Measurements from ENCODE around the gene EN1. TPM values are rescaled to one million over a fixed set of nuclear protein-coding genes. Genes with fewer than 3 reads are reported as not detected.

The EN1 gene
- total RNA-seq, 2 experiments from 2014 or later, result not detected

DNA sequence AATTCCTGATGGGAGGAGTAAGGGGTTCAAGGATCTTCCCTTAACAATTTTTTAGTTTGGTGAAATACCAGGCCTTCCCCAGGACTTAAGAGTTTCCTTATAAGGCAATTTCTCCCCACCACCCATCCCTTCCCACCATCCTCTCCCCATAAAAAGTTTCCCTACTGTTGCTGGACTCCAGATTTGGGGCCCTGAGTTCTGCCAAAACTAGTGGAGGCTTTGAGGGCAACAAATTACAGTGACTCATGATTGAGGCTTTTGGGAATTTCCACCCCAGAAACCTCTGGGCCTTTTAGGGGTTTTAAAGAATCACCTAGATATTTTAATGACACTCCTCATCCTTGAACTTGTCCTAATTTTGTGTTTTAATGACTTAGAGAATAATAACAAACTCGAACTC is 14.3 kb upstream of the EN1 start:
- no peak overlapping the region for H3K27ac ChIP-seq (ENCODE audit: low read depth in 1 of 2, low read length in 2 of 2)
- peaks cover 10% of the 10 kb centered on the region for H3K4me1 ChIP-seq (ENCODE audit: insufficient read depth, low read length)
- Mint-ChIP-seq H3K36me3 (ENCODE audit: low read depth) (no peaks in the 10 kb centered on the region), H3K4me3 (no peak overlapping the region), H3K27ac (no peak overlapping the region), H3K4me1 (ENCODE audit: low read depth) (peaks cover 6% of the 10 kb centered on the region), H3K9me3 (no peaks in the 10 kb centered on the region), H3K27me3 (peaks cover 84% of the 10 kb centered on the region)
- H3K36me3 ChIP-seq (ENCODE audit: insufficient read depth, low read length), result no peaks in the 10 kb centered on the region
- POLR2A ChIA-PET, result no interaction called here
- peaks cover 54 to 80% of the 10 kb centered on the region in 2 experiments for H3K27me3 ChIP-seq (ENCODE audit: control insufficient read depth in 1 of 2, insufficient read depth in 2 of 2, low read length in 2 of 2)
- CTCF ChIA-PET, result interaction anchor here (0.6 kb wide), 1 partner anchor 659 kb away, joined by 3 read pairs; no protein-coding TSS in a partner anchor
- intact Hi-C loops (cut with DNase I, micrococcal nuclease), result no loop called here
- ATAC-seq (ENCODE audit: poor library complexity), result no peak
- H3K9me3 ChIP-seq (ENCODE audit: control insufficient read depth in 1 of 2, insufficient read depth in 1 of 2, low read length in 2 of 2), result peaks cover 0 to 24% of the 10 kb centered on the region in 2 experiments
- TF ChIP-seq, protein P1, sequence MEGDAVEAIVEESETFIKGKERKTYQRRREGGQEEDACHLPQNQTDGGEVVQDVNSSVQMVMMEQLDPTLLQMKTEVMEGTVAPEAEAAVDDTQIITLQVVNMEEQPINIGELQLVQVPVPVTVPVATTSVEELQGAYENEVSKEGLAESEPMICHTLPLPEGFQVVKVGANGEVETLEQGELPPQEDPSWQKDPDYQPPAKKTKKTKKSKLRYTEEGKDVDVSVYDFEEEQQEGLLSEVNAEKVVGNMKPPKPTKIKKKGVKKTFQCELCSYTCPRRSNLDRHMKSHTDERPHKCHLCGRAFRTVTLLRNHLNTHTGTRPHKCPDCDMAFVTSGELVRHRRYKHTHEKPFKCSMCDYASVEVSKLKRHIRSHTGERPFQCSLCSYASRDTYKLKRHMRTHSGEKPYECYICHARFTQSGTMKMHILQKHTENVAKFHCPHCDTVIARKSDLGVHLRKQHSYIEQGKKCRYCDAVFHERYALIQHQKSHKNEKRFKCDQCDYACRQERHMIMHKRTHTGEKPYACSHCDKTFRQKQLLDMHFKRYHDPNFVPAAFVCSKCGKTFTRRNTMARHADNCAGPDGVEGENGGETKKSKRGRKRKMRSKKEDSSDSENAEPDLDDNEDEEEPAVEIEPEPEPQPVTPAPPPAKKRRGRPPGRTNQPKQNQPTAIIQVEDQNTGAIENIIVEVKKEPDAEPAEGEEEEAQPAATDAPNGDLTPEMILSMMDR (IDR thresholded peaks at IDR 0.05), result no peak
- DNase-seq, result no peak
- H3K4me3 ChIP-seq (ENCODE audit: low read length), result no peak overlapping the region

DNA sequence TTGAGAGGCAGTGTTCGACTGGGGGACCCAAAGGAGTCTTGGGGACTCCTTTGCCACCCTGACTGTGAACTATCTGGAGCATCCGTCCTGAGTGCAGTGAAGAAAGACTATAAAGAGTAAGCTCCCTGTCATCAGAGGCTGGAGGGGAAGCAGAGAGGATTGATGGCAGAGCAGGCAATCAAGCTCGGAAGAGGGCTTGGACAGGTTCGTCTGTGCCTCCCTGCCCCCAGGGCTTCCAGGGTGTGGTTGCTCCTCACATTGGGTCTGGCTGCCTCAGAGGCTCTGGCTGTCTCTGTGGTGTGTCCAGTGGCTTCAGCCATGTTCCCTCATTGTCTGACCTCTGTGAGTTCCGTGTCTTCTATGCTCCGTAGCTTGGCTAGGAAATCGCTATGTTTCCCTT is 13.8 kb upstream of the EN1 start:
- Histone ChIP-seq H3K36me3 (ENCODE audit: insufficient read depth, low read length) (no peaks in the 10 kb centered on the region), H3K4me1 (ENCODE audit: insufficient read depth, low read length) (peaks cover 15% of the 10 kb centered on the region), H3K27me3 (ENCODE audit: control insufficient read depth in 1 of 2, insufficient read depth in 2 of 2, low read length in 2 of 2) (peaks cover 59 to 85% of the 10 kb centered on the region in 2 experiments), H3K9me3 (ENCODE audit: control insufficient read depth in 1 of 2, insufficient read depth in 1 of 2, low read length in 2 of 2) (peaks cover 0 to 24% of the 10 kb centered on the region in 2 experiments), H3K27ac (ENCODE audit: low read depth in 1 of 2, low read length in 2 of 2) (no peak overlapping the region), H3K4me3 (ENCODE audit: low read length) (no peak overlapping the region)
- ChIA-PET POLR2A (no interaction called here), CTCF (no interaction called here)
- Mint-ChIP-seq H3K9me3 (no peaks in the 10 kb centered on the region), H3K4me1 (ENCODE audit: low read depth) (peaks cover 11% of the 10 kb centered on the region), H3K4me3 (no peak overlapping the region), H3K27ac (no peak overlapping the region), H3K36me3 (ENCODE audit: low read depth) (no peaks in the 10 kb centered on the region), H3K27me3 (peaks cover 89% of the 10 kb centered on the region)
- intact Hi-C loops (cut with DNase I, micrococcal nuclease), result no loop called here
- DNase-seq (no peak), ATAC-seq (ENCODE audit: poor library complexity) (no peak)
- TF ChIP-seq, protein P1 (IDR thresholded peaks at IDR 0.05), result no peak

DNA sequence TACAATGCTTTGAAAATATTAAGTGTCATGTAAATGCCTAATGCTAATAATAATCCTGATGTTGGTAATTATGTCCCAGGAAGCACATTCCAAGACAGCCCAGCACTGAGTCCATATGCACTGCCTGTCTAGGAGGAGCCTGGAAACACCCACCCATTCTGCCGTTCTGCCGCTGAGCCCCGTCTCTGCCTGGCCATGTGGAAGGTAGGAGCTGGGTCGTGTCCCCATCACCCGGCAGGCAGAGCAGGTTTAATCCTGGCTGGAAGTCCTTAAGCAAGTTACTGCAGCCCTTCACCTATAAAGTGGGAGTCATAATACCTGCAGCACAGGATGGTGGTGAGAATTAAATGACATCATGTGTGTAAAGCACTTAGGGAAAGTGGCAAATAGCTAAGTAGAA is 13.1 kb upstream of the EN1 start:
- CTCF ChIA-PET, result no interaction called here
- H3K4me3 Mint-ChIP-seq, result no peak overlapping the region

More for the DNA sequence above, 13.1 kb upstream of the EN1 start:
- TF ChIP-seq, protein P1 (IDR thresholded peaks at IDR 0.05), result no peak
- Histone ChIP-seq H3K4me1 (ENCODE audit: insufficient read depth, low read length) (peaks cover 22% of the 10 kb centered on the region), H3K9me3 (ENCODE audit: control insufficient read depth in 1 of 2, insufficient read depth in 1 of 2, low read length in 2 of 2) (peaks cover 0 to 30% of the 10 kb centered on the region in 2 experiments), H3K27me3 (ENCODE audit: control insufficient read depth in 1 of 2, insufficient read depth in 2 of 2, low read length in 2 of 2) (peaks cover 66 to 91% of the 10 kb centered on the region in 2 experiments), H3K27ac (ENCODE audit: low read depth in 1 of 2, low read length in 2 of 2) (no peak overlapping the region), H3K36me3 (ENCODE audit: insufficient read depth, low read length) (no peaks in the 10 kb centered on the region), H3K4me3 (ENCODE audit: low read length) (no peak overlapping the region)
- H3K9me3 Mint-ChIP-seq, result no peaks in the 10 kb centered on the region
- DNase-seq (no peak), ATAC-seq (ENCODE audit: poor library complexity) (no peak)
- intact Hi-C loops (cut with DNase I, micrococcal nuclease), result no loop called here
- no peaks in the 10 kb centered on the region for H3K36me3 Mint-ChIP-seq (ENCODE audit: low read depth)
- no peak overlapping the region for H3K27ac Mint-ChIP-seq
- POLR2A ChIA-PET, result no interaction called here
- H3K4me1 Mint-ChIP-seq (ENCODE audit: low read depth), result peaks cover 18% of the 10 kb centered on the region
- peaks cover 95% of the 10 kb centered on the region for H3K27me3 Mint-ChIP-seq
